A673 (cell line): ENCODE results near the gene CLMP.

Source experiments
- CTCF ChIP-seq: fragments of 300-800, 200-600 bp; sonication (generic); conservative IDR thresholded peaks from 2 replicates; pipeline ENCODE4 v1.5.1; 2017; ENCODE audit warnings: low read depth, mild to moderate bottlenecking, antibody characterized with exemption, low read length, moderate library complexity, mixed read lengths
- EZH2 ChIP-seq: fragments of 200-600 bp; sonication (generic); IDR thresholded peaks from 2 replicates; pipeline ENCODE4 v1.6.1; 2017; ENCODE audit warnings: borderline replicate concordance, low read depth, mild to moderate bottlenecking, mixed read lengths, antibody characterized with exemption, low read length; ENCODE audit not compliant: poor library complexity, severe bottlenecking

DNA sequence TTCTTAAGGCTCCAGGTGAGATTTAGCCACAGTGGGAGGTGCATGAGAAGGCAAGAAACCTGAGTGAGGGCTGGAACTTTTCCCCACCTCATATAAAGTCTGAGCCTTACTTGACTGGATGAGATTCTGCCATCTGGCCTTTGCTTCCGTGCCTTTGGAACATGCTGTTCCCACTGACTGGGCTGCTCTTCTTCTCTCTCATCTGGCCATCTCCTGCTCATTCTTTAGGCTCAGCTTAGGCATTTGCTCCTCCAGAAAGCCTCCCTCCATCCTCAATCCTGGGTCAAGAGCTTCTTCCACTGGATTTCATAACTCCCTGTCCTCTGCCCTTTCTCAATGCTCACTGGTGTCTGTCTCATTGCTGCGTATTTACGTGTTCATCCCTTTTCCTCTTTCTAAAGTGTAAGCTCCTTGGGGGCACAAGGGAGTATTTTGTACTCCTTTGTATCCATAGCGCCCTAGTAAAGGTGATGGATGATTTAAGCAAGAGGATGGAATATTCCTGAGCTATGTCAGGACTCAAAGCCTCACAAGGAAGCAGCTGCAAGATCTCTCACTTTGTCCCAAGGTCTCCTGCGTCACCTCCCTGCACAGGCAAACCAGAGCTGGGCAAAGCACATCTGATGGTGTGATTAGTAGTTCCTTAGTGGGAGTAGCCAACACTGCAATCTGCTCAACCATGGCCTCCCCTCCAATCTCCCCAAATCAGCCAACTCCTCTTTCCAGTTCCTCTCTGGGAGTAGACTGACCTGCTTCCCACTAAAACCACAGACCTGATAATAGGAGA lies 148.4 kb downstream of the CLMP start:
- TF ChIP-seq CTCF = no peak
- no peak for TF ChIP-seq EZH2
